Stromal cell of bone marrow (primary cell): Measurements from ENCODE around the gene ZC3H13.

Source experiments
- DNase-seq: peaks from one replicate; pipeline ENCODE4 v3.0.0-alpha.2; 2012; ENCODE audit warnings: low read depth

Gene ZC3H13

DNA sequence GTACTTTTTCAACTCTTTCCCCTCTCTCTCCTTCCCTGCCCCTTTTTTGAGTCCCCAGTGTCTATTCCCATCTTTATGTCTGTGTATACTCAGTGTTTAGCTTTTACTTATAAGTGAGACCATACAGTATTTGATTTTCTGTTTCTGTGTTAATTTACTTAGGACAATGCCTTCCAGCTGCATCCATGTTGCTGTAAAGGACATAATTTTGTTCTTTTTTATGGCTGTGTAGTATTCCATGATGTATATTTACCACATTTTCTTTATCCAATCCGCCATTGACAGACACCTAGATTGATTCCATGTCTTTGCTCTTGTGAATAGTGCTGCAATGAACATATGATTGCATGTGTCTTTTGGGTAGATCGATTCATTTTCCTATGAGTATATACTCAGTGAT, 10.7 kb upstream of the ZC3H13 start:
- DNase-seq, result no peak

- DNase-seq, result peak; percentile 52
Observed at GRCh38 chr13:46062185-46062584, 9.6 kb upstream of the ZC3H13 start.

DNA sequence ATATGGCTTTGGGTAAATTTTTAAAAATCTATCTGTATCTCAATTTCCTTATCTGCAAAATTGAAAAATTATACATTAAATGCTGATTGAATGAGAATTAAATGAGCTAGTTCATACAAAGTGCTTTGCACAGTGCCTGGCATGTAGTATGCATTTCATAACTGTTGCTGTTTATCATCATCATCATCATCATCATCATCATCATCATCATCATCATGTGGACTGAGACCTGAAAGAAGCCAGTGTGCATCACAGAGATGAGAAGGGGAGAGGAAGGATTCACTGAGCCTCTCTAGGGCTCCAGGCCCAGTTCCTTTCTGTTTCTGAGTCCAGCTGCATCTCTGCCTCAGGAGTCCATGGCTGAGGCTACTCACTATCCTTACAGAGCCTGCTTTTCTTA, 6.9 kb upstream of the ZC3H13 start:
- DNase-seq, result no peak

- DNase-seq, result no peak
Observed at GRCh38 chr13:46058268-46058667, 5.7 kb upstream of the ZC3H13 start.

DNA sequence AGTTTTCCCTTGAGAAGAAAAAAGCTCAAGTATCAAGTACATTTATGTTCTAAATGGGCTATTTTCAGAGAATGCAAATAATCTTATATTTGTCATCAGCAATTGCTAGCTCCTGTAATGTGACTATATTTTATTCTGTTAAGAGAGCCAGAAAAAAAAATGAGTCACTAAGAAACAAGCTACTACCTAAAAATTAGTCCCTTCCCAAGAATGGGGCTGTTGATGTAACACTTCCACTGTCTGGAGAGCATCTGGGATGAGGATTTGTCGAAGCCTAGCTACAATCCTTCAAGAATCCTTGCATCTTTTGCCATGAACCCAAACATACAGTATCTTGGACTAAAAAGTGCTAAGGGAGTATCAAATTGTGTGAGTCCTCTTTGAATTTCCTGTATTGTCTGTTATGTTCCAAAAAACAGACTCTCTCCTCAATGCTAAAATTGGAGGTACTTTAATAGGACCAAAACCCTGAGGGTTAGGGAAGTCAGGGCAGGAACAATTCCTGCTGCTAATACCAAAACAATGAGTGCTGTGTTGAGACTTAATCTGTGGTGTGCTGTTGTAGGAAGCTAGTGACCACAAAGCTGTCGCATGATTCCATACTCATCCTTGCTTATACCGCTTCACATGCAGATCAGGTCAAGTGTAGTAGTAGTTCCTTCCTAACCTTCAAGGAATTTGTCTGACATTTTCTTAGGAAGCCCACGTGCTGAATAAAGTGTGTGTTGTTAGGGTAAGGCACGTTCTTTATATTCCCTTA, 4.9 kb upstream of the ZC3H13 start:
- DNase-seq, result no peak

- no peak for DNase-seq
Observed at GRCh38 chr13:46053162-46054012, 841 bp upstream of the ZC3H13 start.

- DNase-seq, result no peak
Observed at GRCh38 chr13:46051968-46052318, 603 bp downstream of the ZC3H13 start.

GRCh38 chr13:46050771-46051170, 1.8 kb downstream of the ZC3H13 start:
- no peak for DNase-seq

DNA sequence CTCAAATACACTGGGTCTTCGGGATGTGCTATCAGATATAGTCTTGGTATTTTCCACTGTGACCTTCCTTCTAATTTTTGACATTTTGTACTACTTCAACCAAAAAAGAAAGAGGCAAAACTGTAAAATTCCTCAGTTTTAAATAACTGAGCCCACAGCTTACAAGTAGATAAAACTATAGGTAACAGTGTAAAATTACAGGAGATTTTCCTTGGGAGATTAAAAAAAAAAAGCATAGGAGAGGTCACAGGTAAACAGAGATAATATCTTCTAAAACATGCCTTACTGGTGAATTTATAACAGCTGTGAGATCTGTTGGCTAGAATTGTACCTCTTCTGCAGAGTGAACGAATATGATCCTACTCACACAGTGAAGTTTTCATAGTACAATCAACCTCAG, 7.1 kb downstream of the ZC3H13 start:
- no peak for DNase-seq

DNA sequence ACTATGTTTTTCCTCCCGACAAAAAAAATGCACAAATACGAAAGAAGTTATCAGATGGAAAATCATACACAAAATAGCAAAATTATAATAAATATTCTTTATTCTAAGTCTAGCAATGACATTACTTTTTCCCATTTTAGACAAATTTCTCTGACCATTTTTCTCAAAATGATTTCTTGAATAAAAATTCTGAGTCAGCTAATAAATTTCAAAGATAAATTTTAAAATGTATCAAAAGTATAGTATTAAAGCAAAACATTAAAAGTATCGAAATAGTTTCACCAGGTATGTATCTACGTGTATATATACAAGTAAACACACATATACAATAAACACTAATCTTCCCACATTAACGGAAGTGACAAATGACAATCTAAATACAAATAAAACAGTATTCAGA, 8.9 kb downstream of the ZC3H13 start:
- no peak for DNase-seq

DNA sequence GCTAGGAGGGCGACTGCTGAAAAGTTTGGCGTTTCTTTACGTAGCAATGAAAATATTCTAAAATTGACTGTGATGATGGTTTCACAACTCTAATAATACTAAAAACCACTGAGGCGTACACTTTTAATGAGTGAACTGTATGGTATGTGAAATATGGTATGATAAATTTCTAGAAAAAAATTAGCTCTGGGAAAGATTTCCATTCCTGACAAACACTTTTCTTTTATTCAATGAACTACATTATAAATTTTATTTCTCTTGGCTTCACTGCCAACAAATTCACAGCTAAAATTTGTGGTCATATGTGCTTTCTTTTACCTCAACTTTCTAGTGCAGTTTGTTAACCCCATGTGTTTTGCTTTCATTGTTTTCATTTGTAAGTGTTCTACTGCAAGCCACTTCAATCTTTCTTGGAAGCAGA, 11.1 kb downstream of the ZC3H13 start:
- peak; percentile 6 for DNase-seq

GRCh38 chr13:46040763-46041162, 11.8 kb downstream of the ZC3H13 start:
- no peak for DNase-seq

- no peak for DNase-seq
Observed at GRCh38 chr13:46039411-46040182, 12.9 kb downstream of the ZC3H13 start.

- no peak for DNase-seq
Observed at GRCh38 chr13:46038296-46038695, 14.2 kb downstream of the ZC3H13 start.

- DNase-seq, result no peak
Observed at GRCh38 chr13:46035066-46035465, 17.5 kb downstream of the ZC3H13 start.

DNA sequence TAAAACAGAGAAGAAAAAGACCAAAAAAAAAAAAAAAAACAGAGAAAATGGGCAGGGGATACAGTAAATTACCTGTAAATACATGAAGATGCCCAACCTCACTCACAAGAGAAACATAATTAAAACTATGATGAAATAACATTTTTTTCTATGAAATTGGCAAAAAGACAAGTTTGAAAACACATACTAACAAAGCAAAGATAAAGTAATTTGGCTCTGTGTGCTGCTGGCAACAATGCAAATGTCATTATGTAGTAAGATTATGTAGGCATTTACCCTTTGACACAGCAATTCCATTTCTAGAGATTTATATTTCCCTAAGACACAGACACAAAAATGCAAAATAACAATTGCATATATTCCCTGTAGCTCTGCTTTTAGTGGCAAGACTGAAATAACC, 20.2 kb downstream of the ZC3H13 start:
- DNase-seq, result no peak

DNA sequence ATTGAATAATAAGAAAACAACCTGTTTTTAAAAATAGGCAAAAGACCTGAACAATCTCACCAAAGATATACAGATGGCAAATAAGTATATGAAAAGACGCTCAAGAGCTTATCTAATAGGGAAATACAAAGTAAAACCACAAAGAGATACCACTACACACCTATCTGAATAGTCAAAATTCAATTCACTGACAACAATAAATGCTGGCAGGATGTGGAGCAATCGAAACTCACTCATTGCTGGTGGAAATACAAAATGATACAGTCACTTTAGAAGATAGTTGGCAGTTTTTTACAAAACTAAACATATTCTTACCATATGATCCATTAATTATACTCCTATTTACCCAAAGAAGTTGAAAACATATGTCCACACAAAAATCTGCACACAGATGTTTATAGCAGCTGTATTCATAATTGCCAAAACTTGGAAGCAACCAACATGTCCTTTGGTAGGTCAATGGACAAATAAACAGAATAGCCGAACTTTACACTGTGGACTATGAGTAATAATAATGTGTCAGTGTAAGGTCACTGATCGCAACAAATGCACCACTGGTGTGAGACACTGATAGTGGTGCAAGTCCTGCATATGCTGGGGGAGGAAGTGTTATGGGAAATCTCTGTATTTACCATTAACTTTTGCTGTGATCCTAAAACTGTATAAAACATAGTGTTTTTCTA, 20.8 kb downstream of the ZC3H13 start:
- no peak for DNase-seq

DNA sequence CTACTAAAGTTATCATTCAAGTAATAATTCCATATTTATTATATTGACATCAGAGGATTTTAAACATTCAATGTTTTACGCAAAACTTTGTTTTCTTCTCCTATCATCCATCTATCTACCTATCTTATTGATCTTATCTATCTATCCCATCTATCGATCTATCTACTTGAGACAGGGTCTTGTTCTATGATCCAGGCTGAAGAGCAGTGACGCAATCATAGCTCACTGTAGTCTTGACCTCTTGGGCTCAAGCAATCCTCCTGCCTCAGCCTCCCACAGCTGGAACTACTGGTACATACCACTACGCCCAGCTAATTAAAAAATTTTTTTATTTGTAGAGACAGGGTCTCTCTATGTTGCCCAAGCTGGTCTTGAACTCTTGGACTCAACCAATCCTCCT, 27.4 kb downstream of the ZC3H13 start:
- DNase-seq, result no peak

DNA sequence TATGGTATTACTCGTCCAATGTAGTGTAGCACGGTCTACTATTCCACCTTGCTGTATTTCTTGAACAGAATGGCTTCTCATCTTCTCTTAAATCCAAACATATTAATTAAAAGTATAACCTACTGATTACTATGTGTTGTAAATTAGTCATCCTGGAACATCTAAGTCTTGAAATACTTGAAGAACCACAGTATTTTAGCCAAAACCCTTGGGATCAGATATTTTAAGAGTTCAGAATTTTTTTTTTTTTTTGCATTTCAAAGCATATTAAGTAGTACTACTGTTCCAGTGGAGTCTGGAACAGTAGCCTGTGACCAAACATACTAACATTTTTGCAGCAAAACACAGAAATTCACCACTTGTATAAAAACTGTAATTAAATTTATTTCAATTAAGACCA, 30.1 kb downstream of the ZC3H13 start:
- peak; percentile 33 for DNase-seq

DNA sequence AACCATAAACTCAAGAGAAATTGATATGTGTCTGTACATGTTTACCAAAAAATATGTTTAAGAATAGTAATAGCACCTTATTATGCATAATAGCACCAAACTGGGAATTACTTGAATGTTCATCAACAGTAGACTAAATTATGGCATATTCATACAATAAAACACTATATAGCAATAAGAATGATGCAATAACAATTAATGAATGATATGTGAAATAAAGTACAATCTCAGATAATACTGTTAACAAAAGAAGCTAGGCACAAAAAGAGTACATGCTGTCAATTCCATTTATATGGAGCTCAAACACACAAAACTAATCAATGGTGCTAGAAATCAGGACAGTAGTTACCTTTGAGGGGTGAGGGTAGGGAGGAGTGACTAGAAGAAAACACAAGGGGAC, 36.3 kb downstream of the ZC3H13 start:
- DNase-seq, result no peak

GRCh38 chr13:46015366-46015765, 37.2 kb downstream of the ZC3H13 start:
- no peak for DNase-seq

DNA sequence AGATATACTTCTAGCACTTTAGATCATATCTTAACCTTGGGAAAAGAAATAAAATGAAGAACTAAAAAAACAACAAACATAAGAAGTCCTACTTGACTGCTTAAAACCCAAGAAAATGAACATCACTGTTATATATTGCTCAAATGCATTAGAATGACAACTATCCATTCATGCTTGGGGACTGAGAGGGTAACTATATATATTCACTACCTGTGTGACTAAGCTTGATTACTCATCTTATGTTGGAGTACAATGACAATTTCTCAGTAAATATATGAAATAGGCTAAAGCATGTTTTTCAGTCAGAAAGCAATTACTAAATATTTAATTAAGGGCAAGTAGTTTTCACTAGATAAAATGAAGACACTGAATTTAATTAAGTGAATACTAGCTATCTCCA, 40.1 kb downstream of the ZC3H13 start:
- DNase-seq, result no peak
